Measurements from ENCODE around the gene TUBB1.

DNA sequence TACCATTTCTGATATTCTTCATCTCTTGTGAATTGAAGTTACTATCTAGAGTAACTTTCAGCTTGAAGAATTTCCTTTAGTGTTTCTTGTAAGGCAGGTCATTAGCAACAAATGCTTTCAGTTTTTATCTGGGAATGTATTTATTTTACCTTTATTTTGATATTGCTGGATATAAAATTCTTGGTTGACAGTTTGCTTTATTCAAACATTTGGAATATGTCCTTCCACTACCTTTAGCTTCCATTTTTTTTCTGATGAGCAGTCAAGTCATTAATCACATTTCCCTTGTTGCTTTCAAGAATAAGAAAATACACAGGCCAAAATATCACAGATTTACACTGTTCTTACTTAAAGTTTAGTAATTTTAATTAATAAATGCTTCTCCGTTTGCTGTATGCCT lies 43.9 kb upstream of the TUBB1 start:
- TF ChIP-seq EZH2 (IDR thresholded peaks at IDR 0.05; ENCODE audit: borderline replicate concordance, low read depth, low read length, poor library complexity, severe bottlenecking) = no peak
- TF ChIP-seq, protein P1, sequence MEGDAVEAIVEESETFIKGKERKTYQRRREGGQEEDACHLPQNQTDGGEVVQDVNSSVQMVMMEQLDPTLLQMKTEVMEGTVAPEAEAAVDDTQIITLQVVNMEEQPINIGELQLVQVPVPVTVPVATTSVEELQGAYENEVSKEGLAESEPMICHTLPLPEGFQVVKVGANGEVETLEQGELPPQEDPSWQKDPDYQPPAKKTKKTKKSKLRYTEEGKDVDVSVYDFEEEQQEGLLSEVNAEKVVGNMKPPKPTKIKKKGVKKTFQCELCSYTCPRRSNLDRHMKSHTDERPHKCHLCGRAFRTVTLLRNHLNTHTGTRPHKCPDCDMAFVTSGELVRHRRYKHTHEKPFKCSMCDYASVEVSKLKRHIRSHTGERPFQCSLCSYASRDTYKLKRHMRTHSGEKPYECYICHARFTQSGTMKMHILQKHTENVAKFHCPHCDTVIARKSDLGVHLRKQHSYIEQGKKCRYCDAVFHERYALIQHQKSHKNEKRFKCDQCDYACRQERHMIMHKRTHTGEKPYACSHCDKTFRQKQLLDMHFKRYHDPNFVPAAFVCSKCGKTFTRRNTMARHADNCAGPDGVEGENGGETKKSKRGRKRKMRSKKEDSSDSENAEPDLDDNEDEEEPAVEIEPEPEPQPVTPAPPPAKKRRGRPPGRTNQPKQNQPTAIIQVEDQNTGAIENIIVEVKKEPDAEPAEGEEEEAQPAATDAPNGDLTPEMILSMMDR (conservative IDR thresholded peaks at IDR 0.05; ENCODE audit: low read depth, low read length) = no peak

Measured in A673 (cell line).